ENCODE measurements around the gene CYP27A1. TPM values are rescaled to one million over a fixed set of nuclear protein-coding genes. Genes with fewer than 3 reads are reported as not detected.
A peak's percentile ranks its signal among the peaks of the same experiment; 100 is the strongest.
"Not testable (repeated sequence)": the region's sequence is repeated elsewhere in the genome, so short reads cannot be mapped to it uniquely, and the experiment has no call there.

The CYP27A1 gene
- total and polyA plus RNA-seq, 10 donors, result 8.7 to 65.5 (median 15.2) TPM

DNA sequence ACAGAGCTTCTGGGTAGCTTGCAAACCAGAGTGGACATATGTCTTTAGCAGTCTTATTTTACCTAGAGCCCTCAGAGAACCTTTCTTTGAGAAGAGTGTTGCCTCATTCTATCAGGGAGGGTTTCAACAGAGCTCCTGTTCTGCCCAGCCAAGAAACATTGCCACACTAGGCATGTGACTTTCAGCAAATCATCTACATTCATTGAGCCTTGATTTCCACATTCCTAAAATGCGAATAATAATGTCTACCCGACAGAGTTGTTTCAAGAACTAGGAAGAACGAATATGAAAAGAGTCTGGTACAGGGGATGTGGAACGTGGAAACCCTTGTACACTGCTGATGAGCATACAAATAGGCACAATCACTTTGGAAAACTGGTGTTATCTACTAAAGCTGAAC, 57.5 kb downstream of the CYP27A1 start:
- DNase-seq, result no peak
- Histone ChIP-seq H3K27me3 (replicated peaks in 1 of 7) (peaks cover 0 to 55% (median 0%) of the 10 kb centered on the region in 7 donors), H3K36me3 (no peaks in the 10 kb centered on the region), H3K27ac (peak overlapping the region in 3 of 8 donors; percentile 41 to 70 (median 69)), H3K9me3 (peaks cover 0 to 17% (median 15%) of the 10 kb centered on the region in 8 donors), H3K4me1 (peaks cover 0 to 5% (median 0%) of the 10 kb centered on the region in 6 donors), H3K4me3 (no peak overlapping the region)
- 40 to 74% (median 65%) methylated on average over 4 of the region's 4 CpGs for whole genome bisulfite sequencing, 5 donors
- no peak for TF ChIP-seq POLR2AphosphoS5 (IDR thresholded peaks at IDR 0.05)
- intact Hi-C loops (cut with DNase I; ENCODE audit: low total_unique reads), result no loop called here

DNA sequence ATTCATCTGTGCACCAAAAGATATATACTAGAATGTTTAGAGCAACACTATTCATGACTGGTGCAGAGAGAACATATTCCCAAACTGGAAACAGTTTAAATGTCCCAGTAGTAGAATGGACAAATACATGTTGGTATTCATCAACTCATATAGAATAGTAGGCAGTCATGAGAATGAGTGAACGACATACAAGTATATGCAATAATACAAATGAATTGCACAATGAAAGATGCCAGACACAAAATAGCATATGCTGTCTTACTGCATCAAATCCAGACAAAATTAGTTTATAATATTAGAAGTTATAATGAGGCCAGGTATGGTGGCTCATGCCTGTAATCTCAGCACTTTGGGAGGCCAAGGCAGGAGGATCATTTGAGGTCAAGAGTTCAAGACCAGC, 57.9 kb downstream of the CYP27A1 start:
- H3K4me1 ChIP-seq, result peaks cover 0 to 5% (median 0%) of the 10 kb centered on the region in 6 donors
- peak overlapping the region in 2 of 8 donors; percentile 69 to 70 for H3K27ac ChIP-seq
- 38 to 85% (median 68%) methylated on average over 1 of the region's 1 CpG for WGBS, 5 donors
- no peaks in the 10 kb centered on the region for H3K36me3 ChIP-seq
- peaks cover 0 to 17% (median 15%) of the 10 kb centered on the region in 8 donors for H3K9me3 ChIP-seq
- DNase-seq, result no peak
- TF ChIP-seq POLR2AphosphoS5 (IDR thresholded peaks at IDR 0.05), result no peak
- TF ChIP-seq, protein P1, sequence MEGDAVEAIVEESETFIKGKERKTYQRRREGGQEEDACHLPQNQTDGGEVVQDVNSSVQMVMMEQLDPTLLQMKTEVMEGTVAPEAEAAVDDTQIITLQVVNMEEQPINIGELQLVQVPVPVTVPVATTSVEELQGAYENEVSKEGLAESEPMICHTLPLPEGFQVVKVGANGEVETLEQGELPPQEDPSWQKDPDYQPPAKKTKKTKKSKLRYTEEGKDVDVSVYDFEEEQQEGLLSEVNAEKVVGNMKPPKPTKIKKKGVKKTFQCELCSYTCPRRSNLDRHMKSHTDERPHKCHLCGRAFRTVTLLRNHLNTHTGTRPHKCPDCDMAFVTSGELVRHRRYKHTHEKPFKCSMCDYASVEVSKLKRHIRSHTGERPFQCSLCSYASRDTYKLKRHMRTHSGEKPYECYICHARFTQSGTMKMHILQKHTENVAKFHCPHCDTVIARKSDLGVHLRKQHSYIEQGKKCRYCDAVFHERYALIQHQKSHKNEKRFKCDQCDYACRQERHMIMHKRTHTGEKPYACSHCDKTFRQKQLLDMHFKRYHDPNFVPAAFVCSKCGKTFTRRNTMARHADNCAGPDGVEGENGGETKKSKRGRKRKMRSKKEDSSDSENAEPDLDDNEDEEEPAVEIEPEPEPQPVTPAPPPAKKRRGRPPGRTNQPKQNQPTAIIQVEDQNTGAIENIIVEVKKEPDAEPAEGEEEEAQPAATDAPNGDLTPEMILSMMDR (IDR thresholded peaks at IDR 0.05 in 8 of 11, conservative IDR thresholded peaks at IDR 0.05 in 3 of 11), result no peak
- TF ChIP-seq POLR2A (IDR thresholded peaks at IDR 0.05), result no peak
- peaks cover 0 to 50% (median 0%) of the 10 kb centered on the region in 7 donors for H3K27me3 ChIP-seq (replicated peaks in 1 of 7)
- no peak overlapping the region for H3K4me3 ChIP-seq
- intact Hi-C loops (cut with DNase I; ENCODE audit: low total_unique reads), result no loop called here

DNA sequence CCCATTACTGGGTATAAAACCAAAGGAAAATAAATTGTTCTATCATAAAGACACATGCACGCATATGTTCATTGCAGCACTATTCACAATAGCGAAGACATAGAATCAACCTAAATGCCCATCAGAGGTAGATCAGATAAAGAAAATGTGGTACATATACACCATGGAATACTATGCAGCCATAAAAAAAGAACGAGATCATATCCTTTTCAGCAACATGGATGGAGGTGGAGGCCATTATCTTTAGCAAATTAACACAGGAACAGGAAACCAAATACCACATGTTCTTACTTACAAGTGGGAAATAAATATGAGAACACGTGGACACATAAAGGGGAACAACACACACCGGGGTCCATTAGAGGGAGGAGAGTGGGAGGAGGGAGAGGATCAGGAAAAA, 62.4 kb downstream of the CYP27A1 start:
- H3K9me3 ChIP-seq; H3K36me3 ChIP-seq; DNase-seq; H3K4me1 ChIP-seq; H3K27ac ChIP-seq; H3K4me3 ChIP-seq; intact Hi-C loops (cut with DNase I; ENCODE audit: low total_unique reads): not testable (repeated sequence)
- 58 to 69% (median 66%) methylated on average over 5 of the region's 5 CpGs for WGBS, 5 donors
- H3K27me3 ChIP-seq (replicated peaks in 1 of 7), result peaks cover 0 to 34% (median 6%) of the 10 kb centered on the region in 7 donors

DNA sequence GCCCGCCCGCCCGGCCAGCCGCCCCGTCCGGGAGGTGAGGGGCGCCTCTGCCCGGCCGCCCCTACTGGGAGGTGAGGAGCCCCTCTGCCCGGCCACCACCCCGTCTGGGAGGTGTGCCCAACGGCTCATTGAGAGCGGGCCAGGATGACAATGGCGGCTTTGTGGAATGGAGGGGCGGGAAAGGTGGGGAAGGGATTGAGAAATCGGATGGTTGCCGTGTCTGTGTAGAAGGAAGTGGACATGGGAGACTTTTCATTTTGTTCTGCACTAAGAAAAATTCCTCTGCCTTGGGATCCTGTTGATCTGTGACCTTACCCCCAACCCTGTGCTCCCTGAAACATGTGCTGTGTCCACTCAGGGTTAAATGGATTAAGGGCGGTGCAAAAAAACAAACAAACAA, 65.0 kb downstream of the CYP27A1 start:
- DNase-seq, result peak; percentile 46
- H3K27ac ChIP-seq, H3K36me3 ChIP-seq, H3K4me1 ChIP-seq, H3K9me3 ChIP-seq, H3K4me3 ChIP-seq: not testable (repeated sequence)
- H3K27me3 ChIP-seq (replicated peaks in 1 of 7), result peaks cover 0 to 41% (median 14%) of the 10 kb centered on the region in 7 donors
- WGBS, 5 donors, result 75 to 91% (median 80%) methylated on average over 7 to 18 of the region's 18 CpGs
- intact Hi-C loops (cut with DNase I; ENCODE audit: low total_unique reads), result loop anchor here (5.0 kb wide), 1 partner anchor 135 kb away; the partner anchor contains the start of gene TTLL4

DNA sequence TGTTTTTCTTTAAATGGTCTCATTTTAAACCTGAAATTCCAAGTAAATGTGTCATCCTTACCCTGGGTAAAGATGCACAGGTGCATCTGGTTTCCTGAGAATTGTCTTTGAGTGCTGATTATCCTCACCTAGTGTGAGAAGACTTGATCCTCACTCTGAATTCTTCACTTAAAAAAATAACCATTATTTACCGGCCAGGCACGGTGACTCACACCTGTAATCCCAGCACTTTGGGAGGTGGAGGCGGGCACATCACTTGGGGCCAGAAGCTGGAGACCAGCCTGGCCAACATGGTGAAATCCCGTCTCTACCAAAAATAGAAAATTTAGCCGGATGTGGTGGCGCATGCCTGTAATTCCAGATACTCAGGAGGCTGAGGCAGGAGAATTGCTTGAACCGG, 67.8 kb downstream of the CYP27A1 start:
- no peaks in the 10 kb centered on the region for H3K9me3 ChIP-seq
- TF ChIP-seq, protein P1 (IDR thresholded peaks at IDR 0.05 in 8 of 11, conservative IDR thresholded peaks at IDR 0.05 in 3 of 11), result no peak
- TF ChIP-seq POLR2A (IDR thresholded peaks at IDR 0.05), result no peak
- no peak for TF ChIP-seq POLR2AphosphoS5 (IDR thresholded peaks at IDR 0.05)
- no peaks in the 10 kb centered on the region for H3K36me3 ChIP-seq
- no peak for DNase-seq
- peaks cover 0 to 18% (median 5%) of the 10 kb centered on the region in 6 donors for H3K4me1 ChIP-seq
- H3K27me3 ChIP-seq (replicated peaks in 1 of 7), result peaks cover 0 to 69% (median 20%) of the 10 kb centered on the region in 7 donors
- no peak overlapping the region for H3K27ac ChIP-seq
- no peak overlapping the region for H3K4me3 ChIP-seq
- 76 to 88% (median 83%) methylated on average over 7 of the region's 7 CpGs for WGBS, 5 donors
- intact Hi-C loops (cut with DNase I; ENCODE audit: low total_unique reads), result loop anchor here (2.0 to 5.0 kb wide), 2 partner anchors 49 to 137 kb away; partner anchors contain the start of gene TTLL4
